Kidney capillary endothelial cell (primary cell): ENCODE results near the gene MRPL11.

Experiments used
- DNase-seq: peaks from one replicate; pipeline ENCODE4 v3.0.0-alpha.2; 2018; ENCODE audit warnings: low spot score

Gene MRPL11

DNA sequence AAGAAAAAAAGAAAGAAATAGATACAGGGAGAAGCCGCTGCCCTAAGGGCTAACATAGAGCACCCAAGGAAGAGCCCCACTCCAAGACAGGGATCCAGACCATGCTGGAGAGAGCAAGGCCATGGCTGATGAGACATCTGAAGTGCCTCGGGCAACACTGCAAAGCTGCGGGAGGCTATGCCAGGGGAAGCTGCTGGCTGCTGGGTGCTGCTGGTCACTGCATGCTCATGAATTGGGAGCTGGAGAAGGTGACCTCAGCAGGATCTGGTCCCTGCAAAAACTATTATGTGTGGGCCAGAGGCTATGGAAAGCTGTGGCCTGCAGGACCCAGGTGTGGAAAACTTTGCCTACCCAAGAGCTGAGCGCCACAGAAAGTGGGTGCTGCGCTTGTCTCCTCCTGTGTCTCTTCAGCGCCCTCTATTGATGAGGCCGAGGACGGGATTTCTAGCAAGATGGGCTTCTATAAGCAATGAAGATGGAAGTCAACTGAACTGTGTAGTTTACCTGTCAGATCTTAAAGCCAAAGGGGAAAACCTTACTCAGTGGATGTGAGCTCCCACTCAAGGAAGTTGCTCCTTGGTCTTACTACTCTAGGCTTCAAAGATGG, 49.8 kb downstream of the MRPL11 start:
- peak; percentile 48 for DNase-seq

DNA sequence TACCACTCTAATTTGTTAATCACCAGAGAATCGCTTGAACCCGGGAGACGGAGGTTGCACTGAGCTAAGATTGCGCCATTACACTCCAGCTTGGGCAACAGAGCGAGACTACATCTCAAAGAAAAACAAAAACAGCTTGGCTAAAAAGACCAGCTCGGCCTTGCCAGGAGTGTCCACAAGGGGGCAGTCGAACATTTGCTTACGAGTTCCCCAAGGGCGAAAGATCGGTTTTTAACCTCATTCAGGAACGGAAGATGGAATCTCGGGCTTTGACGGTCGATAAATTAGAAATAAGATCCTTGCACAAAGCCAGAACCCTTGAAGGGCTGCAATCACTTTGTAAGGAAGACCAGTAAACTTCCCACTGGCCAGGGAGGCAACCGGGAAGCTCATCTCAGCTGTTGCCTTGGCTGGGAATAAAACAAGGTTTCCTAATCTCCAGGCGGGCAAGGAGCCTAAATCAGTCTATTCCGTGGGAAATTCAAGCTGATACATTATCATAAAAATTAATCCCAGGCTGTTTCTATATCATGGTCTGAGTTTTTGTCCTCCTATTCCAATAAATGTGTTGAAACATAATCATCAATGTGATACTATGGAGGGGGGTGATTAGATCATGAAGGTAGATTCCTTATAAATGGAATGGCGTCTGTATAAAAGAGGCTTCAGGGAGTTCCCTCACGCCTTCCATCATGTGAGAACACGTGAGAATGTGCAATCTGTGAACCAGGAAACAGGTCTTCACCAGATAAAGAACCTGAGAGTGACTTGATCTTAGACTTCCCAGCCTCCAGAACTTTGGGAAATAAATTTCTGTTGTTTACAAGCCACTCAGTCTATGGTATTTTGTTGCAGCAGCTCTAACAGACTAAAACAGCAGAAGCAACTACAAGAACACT, 52.2 kb downstream of the MRPL11 start:
- peak; percentile 53 for DNase-seq
